Measurements from ENCODE around the gene TTK.
"Not testable (repeated sequence)": the region's sequence is repeated elsewhere in the genome, so short reads cannot be mapped to it uniquely, and the experiment has no call there.

TTK gene

DNA sequence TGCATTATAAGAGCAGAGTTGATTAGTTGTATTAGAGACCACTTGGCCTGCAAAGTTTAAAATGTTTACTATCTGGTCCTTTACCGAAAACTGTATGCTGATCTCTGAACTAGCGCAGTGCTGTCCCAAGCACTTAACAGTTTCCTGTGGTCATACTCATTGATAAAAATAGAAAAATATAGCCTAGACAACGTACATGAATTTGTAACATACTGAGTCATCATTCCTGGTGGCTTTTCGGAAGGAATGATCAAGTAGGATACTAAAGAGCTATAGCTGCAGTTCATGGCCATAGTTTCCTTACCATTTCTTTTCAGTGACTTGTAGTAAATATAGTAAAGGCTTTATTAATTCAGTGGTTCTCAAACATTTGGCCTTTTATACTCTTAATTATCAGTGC, 18.4 kb downstream of the TTK start:
- DNase-seq, result no peak

DNA sequence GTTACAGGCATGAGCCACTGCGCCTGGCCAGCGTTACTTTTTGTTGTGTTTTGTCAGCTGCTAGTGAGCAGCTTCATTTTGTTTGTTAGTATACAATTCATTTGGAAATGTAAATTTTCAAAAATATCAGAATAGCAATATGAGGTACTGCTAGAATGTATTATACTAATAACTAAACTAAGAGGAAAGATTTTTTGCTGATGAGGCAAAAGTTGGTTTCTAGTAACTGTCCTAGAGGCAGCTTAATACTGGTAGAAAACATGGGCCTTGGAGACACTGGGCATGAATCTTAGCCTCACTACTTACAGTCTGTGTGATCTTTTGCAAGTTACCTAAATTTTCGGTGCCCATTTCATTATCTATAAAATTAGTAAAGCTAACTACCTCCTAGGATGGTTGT, 24.1 kb downstream of the TTK start:
- DNase-seq, result no peak

DNA sequence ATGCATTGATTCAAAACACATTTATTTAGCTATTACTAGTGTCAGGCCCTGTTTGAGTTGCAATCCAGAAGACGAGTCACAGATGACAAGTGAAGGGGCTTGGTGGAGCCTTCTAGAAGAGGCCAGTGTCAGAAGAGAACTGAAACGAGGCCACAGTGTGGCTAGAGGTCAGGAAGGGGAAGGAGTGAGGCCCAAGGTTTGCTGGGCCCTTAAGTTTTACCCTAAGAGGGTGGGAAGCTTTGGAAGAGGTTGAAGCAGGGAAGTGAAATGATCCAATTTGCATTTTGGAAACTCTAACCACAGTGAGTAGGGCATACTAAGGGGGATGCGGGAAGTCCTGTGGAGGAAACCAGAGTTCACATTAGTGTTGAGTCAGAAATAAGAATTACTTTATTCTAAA, 25.0 kb downstream of the TTK start:
- no peak for DNase-seq

DNA sequence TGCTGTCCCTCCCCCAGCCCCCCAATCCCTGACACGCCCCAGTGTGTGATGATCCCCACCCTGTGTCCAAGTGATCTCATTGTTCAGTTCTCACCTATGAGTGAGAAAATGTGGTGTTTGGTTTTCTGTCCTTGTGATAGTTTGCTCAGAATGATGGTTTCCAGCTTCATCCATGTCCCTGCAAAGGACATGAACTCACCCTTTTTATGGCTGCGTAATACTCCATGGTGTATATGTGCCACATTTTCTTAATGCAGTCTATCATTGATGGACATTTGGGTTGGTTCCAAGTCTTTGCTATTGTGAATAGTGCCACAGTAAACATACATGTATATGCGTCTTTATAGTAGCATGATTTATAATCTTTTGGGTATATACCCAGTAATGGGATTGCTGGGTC, 43.8 kb downstream of the TTK start:
- not testable (repeated sequence) for DNase-seq

DNA sequence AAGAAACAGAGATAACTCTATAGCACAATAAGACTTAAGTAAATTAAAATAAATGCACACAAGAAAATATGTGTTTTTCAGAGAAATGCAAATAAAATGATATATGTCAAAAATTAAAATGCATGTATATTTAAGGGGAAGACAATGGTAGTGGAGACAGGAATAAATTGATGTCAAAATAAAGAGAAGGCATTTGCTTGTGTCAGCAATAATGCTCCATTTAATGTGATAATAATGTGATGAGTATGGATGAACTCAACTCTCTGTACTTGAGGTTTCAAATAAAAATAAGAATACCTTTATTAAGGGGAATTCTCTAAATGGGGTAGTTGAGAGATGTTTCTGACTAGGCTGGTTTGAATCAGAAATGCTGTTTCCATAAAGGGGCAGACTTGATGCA, 56.3 kb downstream of the TTK start:
- no peak for DNase-seq

DNA sequence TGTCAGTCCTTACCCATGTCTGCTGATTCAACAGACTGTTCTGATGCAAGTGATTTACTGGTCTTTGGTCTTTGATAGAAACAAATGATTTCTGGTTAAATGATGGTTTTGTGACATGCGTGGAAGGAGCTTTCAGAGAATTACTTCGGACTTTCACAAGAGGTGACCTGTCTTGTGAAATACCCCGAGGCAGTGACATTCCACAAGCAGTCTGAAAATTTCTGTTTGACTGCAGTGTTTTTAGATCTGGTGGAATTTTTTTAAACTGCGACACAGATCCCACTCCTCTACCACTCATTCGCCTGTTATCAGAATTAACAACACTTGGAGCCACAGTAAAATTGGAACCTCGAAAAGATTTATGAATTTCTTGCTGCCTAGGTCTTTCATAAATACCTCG, 63.7 kb downstream of the TTK start:
- DNase-seq, result not testable (repeated sequence)

DNA sequence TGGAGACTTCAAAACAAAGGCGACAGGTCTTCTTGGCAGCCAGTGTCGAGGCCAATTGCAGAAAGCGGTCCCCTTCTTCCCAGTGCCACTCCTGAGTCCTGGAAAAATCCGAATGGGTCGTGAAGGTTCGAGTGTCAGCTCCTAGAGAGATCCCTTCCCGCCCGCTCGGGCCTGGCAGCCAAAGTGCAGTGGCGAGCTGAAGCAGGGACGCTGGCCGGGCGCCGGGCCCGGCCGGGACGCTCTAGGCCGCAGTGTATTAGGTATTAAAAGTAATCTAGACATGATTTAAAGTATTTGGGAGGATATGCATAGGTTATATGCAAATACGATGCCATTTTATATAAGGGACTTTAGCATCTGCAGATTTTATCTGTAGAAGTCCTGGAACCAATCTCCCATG, 66.0 kb downstream of the TTK start:
- DNase-seq, result not testable (repeated sequence)

DNA sequence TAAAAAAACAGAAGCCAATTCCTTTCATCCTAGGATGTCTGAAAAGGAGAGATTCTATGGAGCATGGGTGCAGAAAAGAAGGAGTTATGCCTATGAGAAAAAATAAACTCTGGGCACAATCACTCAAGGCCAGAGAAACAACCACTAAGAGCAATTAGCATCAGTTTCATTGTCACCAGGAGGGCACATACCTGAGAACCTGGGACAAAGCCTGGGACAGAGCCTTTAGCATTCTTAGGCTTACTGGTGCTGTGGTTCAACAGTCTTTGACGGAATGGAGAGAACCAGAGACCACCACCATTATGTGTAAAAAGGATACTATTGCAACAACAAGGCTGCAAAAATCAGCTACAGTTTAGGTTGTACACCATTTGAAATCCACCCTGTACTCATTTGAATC, 72.6 kb downstream of the TTK start:
- no peak for DNase-seq

DNA sequence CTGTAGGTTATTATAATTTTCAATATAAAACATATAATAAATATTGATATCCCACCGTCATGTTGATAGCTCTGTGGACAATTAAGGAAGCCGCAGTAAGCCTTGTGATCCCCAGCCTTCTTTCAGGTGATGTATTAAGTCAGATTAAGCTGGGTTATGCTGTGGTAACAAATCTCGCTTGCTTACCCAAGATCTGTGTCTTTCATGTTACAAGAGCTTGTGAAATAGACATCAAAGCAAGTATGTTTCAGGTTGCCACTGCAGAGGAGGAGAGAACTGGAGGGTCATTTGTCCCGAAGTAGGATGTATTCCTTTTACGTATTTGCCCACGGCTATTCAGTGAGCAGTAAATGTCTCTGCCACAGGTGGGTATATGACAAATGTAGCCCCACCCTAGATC, 84.2 kb downstream of the TTK start:
- DNase-seq, result no peak

DNA sequence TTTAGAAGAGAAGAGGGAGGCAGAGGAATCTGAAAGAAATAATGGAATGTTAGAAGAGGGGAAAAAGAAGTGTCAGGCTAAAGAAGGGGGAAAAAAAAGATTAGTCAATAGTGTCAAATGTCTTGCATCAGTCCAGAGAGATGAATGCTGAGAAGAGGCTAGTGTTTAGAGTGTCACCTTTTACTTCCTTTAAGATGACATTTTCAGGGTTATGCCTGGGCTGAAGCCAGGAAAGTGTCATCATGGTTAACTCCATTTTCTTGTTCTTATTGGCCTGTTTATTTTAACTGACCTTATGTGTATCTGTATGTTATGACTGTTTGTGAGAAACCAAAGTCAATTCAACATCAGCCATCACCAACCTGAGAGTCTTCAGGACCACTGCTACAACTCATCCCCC, 87.1 kb downstream of the TTK start:
- DNase-seq, result no peak
